NCI-H2227 (cell line): ENCODE data around the gene CXCL17.

Experiments
- DNase-seq: peaks from one replicate; lab custom pipeline; 2025; ENCODE audit not compliant: unreplicated experiment; lab: John Stamatoyannopoulos, UW

The CXCL17 gene

DNA sequence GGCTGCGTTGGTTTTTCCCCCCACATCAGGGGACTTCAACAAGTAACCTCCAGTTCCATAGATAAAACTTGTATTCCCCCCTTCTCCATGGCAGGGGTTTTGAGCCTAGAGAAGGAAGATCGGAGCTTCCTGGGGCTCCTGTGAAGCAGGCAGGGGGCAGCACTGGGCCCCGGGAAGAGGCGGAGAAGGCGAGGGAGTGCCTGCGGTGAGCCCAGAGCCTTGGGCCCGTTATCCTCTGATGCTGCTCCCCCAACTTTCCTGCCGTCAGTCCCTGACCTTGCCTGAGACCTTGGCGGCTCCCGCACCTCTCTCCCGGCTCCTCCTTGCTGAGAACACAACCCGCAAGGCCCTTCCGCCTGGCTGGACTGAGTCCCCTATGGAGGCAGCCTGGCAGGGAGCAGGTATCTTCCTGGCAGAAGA lies 18.0 kb downstream of the CXCL17 start:
- DNase-seq: no peak

- no peak for DNase-seq
Measured at GRCh38 chr19:42424345-42424707, 18.4 kb downstream of the CXCL17 start.

GRCh38 chr19:42423462-42424344 lies 19.0 kb downstream of the CXCL17 start:
- DNase-seq: peak; percentile 100

DNA sequence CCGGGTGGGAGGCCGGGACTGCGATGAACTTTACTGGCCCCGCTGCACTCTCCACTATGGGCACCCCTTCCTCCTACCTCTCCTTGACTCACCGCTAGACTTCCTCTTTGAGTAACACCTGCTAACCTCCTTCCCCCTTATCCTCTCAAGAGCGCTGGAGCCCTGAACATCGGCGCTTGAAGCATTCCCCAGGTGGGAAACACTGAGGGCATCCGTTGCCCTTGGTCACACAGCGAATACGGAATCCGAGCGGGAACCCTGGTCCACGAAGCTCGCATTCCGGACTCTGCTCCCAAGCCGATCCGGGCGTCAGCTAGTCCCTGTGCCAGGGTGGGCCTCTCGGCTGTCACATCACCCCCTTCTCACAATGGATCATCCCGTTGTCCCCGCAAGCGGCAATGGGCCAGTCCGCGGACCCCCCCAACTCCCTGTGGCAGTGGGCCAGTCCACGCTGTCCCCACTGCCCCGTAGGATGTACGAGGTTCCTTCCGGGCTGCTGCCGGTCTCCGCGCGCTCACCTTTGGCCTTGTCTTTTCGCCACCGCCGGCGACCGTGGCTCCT lies 19.8 kb downstream of the CXCL17 start:
- DNase-seq: peak; percentile 93

GRCh38 chr19:42422092-42422900 lies 20.4 kb downstream of the CXCL17 start:
- DNase-seq: no peak

DNA sequence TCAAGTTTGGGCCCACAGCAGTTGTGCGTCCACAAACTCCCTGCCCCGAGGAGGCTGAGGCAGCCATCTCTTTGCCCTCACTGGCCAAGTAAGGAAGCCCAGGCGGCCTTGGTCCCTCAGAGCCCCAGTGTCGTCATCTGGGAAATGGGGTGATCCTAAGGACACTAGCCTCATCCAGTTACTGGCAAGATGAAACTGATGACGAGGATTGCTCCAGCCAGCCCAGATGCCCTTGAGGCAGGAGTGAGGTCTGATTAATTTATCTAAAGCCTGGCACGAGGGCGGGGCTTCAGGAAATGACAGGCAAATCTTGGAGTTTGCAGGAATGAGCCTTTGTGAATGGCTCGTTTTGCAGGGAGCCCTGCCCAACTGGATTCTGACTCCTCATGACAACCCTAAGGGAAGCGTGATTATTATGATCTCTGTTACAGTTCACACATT lies 21.1 kb downstream of the CXCL17 start:
- no peak for DNase-seq

GRCh38 chr19:42421101-42421500 lies 21.6 kb downstream of the CXCL17 start:
- DNase-seq: no peak

- peak; percentile 54 for DNase-seq
Measured at GRCh38 chr19:42420055-42420544, 22.6 kb downstream of the CXCL17 start.

DNA sequence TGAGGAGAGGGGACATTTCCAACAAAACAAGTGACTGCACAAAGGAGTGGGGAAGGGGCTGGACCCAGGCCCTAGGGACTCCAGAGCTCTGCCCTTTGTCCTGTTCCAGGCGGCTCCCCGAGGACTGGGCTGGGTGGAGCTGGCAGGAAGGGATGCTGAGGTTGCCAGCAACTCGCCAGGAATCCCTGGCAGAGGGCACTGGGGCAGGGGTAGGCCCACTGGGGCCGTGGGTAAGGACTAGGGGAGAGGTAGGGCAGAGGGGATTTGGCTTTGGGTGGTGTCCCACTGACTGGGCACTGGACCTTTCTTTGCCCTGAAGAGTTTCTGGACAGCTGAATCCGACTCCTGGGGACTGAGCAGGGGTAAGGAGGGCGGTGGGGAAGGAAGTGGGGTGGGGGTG lies 23.4 kb downstream of the CXCL17 start:
- no peak for DNase-seq

DNA sequence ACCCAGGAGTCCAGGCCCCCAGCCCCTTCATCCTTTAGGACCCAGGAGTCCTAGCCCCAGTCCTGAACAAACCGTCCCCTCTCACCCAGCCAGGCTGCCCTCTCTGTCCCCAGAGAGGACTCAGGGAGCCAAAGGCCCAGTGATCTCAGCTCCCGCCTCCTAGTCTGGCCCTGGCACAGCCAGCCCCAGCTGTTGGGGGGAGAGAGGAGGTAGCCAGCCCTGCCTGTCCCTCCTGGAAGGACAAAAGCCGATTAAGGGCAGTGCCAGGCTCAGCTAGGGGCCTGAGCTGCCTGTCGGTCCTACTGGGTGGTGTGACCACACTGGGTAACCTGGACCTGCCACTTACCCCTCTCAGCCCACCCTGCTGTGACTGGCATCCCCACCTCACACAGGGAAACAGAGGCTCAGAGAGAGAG lies 30.1 kb downstream of the CXCL17 start:
- no peak for DNase-seq

DNA sequence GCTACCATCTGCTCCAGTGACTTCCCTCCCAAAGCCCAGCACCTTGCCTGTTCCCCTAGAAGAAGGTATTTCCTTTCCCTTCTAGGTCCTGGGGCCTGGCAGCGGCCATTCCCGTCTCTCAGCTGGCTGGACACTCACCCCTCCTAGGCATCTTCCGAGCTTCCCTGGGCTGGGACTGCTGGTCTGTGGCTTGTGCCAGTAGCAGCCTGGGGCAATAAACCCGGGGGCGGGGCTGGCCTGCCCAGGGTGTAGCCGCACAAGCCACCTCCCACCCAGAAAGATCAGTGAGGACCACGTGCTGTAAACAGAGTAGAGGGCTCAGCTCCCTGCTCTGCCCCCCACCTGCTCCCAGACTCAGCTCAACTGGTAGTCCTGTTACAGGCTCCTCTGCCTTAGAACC lies 30.5 kb downstream of the CXCL17 start:
- DNase-seq: peak; percentile 61

- no peak for DNase-seq
Measured at GRCh38 chr19:42411581-42412178, 31.1 kb downstream of the CXCL17 start.

DNA sequence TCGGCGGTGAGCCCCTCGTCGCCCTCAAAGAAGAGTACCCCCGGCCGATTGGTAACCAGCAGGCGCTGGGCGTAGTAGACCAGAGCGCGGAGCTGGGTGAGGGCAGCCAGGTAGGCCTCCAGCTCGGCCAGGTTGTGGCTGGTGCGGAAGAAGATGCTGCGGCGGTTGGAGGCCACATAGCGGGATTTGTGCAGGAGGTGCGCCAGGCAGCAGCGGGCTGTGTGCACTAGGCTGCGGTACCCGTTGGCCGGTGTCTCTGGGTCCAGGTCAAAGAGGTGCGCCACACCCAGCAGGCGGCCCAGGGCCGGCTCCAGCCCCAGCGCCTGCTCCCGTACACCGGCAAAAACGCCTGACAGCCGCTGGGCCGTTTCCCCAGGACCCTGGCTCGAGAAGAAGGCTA lies 32.4 kb downstream of the CXCL17 start:
- DNase-seq: no peak

- no peak for DNase-seq
Measured at GRCh38 chr19:42409477-42409876, 33.3 kb downstream of the CXCL17 start.

GRCh38 chr19:42407816-42408175 lies 35.0 kb downstream of the CXCL17 start:
- no peak for DNase-seq

DNA sequence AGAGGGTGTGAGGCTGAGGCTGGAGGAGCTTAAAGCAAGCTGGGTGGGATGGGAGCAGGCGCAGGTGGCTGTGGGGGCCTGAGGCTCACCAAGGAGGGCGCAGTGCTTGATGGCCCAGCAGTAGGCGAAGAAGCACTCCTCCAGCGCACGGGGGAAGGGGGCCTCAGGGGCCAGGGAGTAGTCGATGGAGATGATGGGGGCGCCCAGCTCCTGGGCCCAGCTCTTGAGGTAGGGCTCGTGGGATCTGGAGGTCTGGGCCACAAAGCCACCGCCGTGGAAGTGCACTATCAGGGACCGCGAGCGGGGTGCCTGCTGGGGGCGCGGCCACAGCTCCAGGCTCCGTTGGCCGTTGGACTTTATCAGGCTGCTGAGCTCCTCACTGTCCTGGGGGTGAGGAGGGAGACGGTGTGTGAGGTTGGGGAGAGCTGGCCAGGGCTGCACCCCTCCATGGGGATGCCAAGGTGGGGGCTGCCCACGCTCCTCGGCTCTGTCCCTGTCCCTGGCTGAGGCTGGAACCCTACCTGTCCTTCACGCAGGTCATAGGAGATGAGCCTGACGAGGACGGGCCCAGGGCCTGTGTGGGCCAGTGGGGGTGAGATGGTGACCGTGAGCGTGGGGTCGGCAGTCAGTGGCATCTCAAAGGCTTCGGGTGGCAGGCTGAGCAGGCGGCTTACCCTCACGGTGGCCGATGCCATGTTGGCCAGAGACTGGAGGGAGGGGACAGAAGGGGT lies 35.5 kb downstream of the CXCL17 start:
- DNase-seq: no peak

GRCh38 chr19:42406111-42406510 lies 36.6 kb downstream of the CXCL17 start:
- DNase-seq: no peak

DNA sequence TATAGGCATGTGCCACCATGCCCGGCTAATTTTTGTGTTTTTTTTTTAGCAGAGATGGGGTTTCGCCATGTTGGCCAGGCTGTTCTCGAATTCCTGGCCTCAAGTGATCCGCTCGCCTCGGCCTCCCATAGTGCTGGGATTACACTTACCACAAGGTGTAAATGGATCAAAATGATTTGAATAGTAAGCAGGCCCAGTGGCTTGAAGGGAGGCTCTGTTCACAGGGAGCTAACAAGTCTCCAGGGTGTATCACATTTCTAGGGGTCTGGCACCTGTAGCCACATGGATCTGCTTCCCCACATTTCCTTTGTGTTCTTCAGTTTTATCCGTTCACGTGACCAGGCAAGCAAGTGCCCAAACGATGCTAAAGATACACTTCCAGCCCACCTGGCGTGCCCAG lies 39.2 kb downstream of the CXCL17 start:
- DNase-seq: no peak

- DNase-seq: peak; percentile 70
Measured at GRCh38 chr19:42402376-42403116, 40.2 kb downstream of the CXCL17 start.
